Panc1 (cell line): ENCODE results near the gene ZBTB8A. TPM values are rescaled to one million over a fixed set of nuclear protein-coding genes. Genes with fewer than 3 reads are reported as not detected.
"Not testable (repeated sequence)": the region's sequence is repeated elsewhere in the genome, so short reads cannot be mapped to it uniquely, and the experiment has no call there.

Experiments used
- ATAC-seq: fragments of 200-7000 bp; cut with Tn5 transposase; 2 replicates; pipeline ENCODE4 v1.9.1; 2020; ENCODE audit warnings: mild to moderate bottlenecking, moderate library complexity
- BruUV-seq: library from RNA; stranded (reverse); fragments of 400-500 nt; replicated peaks from 2 replicates; lab custom pipeline; 2021; lab: Mats Ljungman, UMichigan
- CTCF ChIA-PET: fragments of 300-600 bp; sonication (Branson Sonifier 250); formaldehyde crosslinking; loops from one replicate; lab custom pipeline; 2022; ENCODE audit warnings: antibody characterized with exemption; lab: Charles Lee
- POLR2A ChIA-PET: fragments of 300-600 bp; sonication (Branson Sonifier 250); formaldehyde crosslinking; loops from one replicate; lab custom pipeline; 2022; ENCODE audit warnings: antibody characterized with exemption; lab: Charles Lee
- DNase-seq: peaks from one replicate; pipeline ENCODE4 v3.0.0-alpha.2; 2010; ENCODE audit warnings: low read depth, low spot score
- H3K27ac ChIP-seq: 2 replicates; pipeline ENCODE4 v1.5.1; 2011; ENCODE audit warnings: mild to moderate bottlenecking, low read length, inconsistent platforms
- H3K27me3 ChIP-seq: fragments of 200-500 bp; sonication (Bioruptor generic); 2 replicates; pipeline ENCODE4 v1.6.0; 2014; ENCODE audit warnings: low read length, inconsistent platforms; ENCODE audit not compliant: control insufficient read depth, insufficient read depth
- H3K36me3 ChIP-seq: fragments of 200-500 bp; sonication (Bioruptor generic); 2 replicates; pipeline ENCODE4 v1.5.1; 2014; ENCODE audit warnings: inconsistent platforms, mild to moderate bottlenecking, low read length, moderate library complexity; ENCODE audit not compliant: control insufficient read depth, insufficient read depth
- H3K4me1 ChIP-seq: 2 replicates; pipeline ENCODE4 v1.5.1; 2011; ENCODE audit warnings: inconsistent platforms, mild to moderate bottlenecking, low read length, moderate library complexity; ENCODE audit not compliant: control insufficient read depth, insufficient read depth
- H3K4me3 ChIP-seq, 2 experiments: 2 replicates each; pipeline ENCODE4 v1.5.1; 2011 to 2012; ENCODE audit warnings: low read depth in 2 of 2, low read length in 2 of 2, mild to moderate bottlenecking in 2 of 2, inconsistent platforms in 1 of 2, moderate library complexity in 1 of 2
- H3K9me3 ChIP-seq: fragments of 200-500 bp; sonication (Bioruptor generic); 2 replicates; pipeline ENCODE4 v1.5.1; 2014; ENCODE audit warnings: low read depth, mild to moderate bottlenecking, inconsistent platforms, low read length, moderate library complexity; ENCODE audit not compliant: control insufficient read depth, insufficient read depth
- CTCF ChIP-seq: fragments of 450-650 bp; IDR thresholded peaks from 2 replicates; pipeline ENCODE4 v1.5.1; 2017; ENCODE audit warnings: mild to moderate bottlenecking
- POLR2AphosphoS5 ChIP-seq: IDR thresholded peaks from 2 replicates; pipeline ENCODE4 v1.6.1; 2012; ENCODE audit warnings: mild to moderate bottlenecking, low read depth, low read length, moderate library complexity
- REST ChIP-seq, 2 experiments: IDR thresholded peaks; 2 replicates each; pipeline ENCODE4 v1.6.1; 2011 to 2012; ENCODE audit warnings: low read depth in 2 of 2, control low read depth in 1 of 2, low read length in 1 of 2, mild to moderate bottlenecking in 1 of 2, moderate library complexity in 1 of 2; ENCODE audit not compliant: insufficient read depth in 1 of 2
- SIN3A ChIP-seq: IDR thresholded peaks from 2 replicates; pipeline ENCODE4 v1.6.1; 2012; ENCODE audit warnings: low read depth, mild to moderate bottlenecking, low read length, moderate library complexity, borderline replicate concordance; ENCODE audit not compliant: insufficient read depth
- TCF7L2 ChIP-seq: IDR thresholded peaks from 2 replicates; pipeline ENCODE4 v1.6.1; 2011; ENCODE audit warnings: mild to moderate bottlenecking, low read depth, low read length, inconsistent platforms
- in situ Hi-C: cut with HindIII; loops from 2 replicates; pipeline ENCODE4 v1.10.0; 2016; ENCODE audit warnings: low sequenced_read_pairs, low pct_unique_long_range_greater_than_20kb
- intact Hi-C: fragments of 100-400 bp; cut with micrococcal nuclease; formaldehyde crosslinking; loops from one replicate; pipeline ENCODE4 v1.10.0; 2022; ENCODE audit not compliant: unreplicated experiment
- total RNA-seq: library from RNA; stranded (reverse); gene quantifications from one replicate; pipeline ENCODE4 v1.2.1, GENCODE V29; 2021; ENCODE audit not compliant: unreplicated experiment

ZBTB8A gene
- total RNA-seq, 1 experiment from 2014 or later = 6.5 TPM

DNA sequence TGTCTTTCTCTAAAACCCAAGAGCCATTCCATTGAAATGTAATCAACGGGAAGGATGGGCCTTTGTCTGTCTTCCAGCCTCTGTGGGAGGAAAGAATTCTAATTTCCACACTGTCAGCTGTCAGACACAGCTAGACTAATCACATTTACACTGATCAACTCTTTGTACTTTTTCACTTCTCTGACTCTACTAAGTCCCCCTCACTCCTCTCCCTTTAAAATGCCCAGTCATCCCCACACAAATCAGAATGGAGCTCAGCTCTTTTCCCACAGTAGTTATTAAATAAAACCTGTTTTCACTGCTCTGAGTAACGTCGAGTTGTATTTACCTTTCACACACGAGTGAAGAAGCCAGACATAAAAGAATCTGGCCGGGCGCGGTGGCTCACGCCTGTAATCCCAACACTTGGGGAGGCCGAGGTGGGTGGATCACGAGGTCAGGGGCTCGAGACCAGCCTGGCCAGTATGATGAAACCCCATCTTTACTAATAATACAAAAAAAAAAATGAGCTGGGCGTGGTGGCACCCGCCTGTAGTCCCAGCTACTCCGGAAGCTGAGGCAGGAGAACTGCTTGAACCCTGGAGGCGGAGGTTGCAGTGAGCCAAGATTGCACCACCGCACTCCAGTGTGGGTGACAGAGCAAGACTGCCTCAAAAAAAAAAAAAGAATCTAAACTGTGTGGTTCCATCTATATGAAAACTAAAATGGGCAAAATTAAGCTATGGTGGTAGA, 97.9 kb downstream of the ZBTB8A start:
- TF ChIP-seq POLR2AphosphoS5 (no peak), TCF7L2 (no peak), SIN3A (no peak), REST (IDR thresholded peaks at IDR 0.05; ENCODE audit: insufficient read depth in 1 of 2, low read depth in 2 of 2, low read length in 1 of 2) (no peak), CTCF (no peak)
- in situ Hi-C loops (no loop called here), intact Hi-C loops (no loop called here)
- no peak for DNase-seq
- no peak for ATAC-seq
- ChIA-PET POLR2A (interaction anchor here (0.6 kb wide), 1 partner anchor 50 kb away, joined by 5 read pairs; no protein-coding TSS in a partner anchor), CTCF (interaction anchor here (0.7 kb wide), 1 partner anchor 117 kb away, joined by 3 read pairs; no protein-coding TSS in a partner anchor)
- no TSS peak for BruUV-seq
- Histone ChIP-seq H3K27me3 (no peaks in the 10 kb centered on the region), H3K36me3 (no peaks in the 10 kb centered on the region), H3K4me3 (no peak overlapping the region), H3K4me1 (no peaks in the 10 kb centered on the region), H3K9me3 (no peaks in the 10 kb centered on the region), H3K27ac (no peak overlapping the region)

GRCh38 chr1:32639489-32640075, 100.4 kb downstream of the ZBTB8A start:
- no peaks in the 10 kb centered on the region for H3K4me1 ChIP-seq
- ATAC-seq (0 out of 2 replicates have a peak, but pooled peaks have one; percentile 51), DNase-seq (no peak)
- POLR2A ChIA-PET = no interaction called here
- CTCF ChIA-PET = no interaction called here
- no peak for TF ChIP-seq TCF7L2
- no peak for TF ChIP-seq REST (IDR thresholded peaks at IDR 0.05; ENCODE audit: insufficient read depth in 1 of 2, low read depth in 2 of 2, low read length in 1 of 2)
- TF ChIP-seq CTCF = no peak
- no peak for TF ChIP-seq SIN3A
- no peak for TF ChIP-seq POLR2AphosphoS5
- H3K4me3 ChIP-seq = no peak overlapping the region
- H3K36me3 ChIP-seq = no peaks in the 10 kb centered on the region
- in situ Hi-C loops = no loop called here
- no peak overlapping the region for H3K27ac ChIP-seq
- BruUV-seq = no TSS peak
- no peaks in the 10 kb centered on the region for H3K27me3 ChIP-seq
- intact Hi-C loops = no loop called here
- H3K9me3 ChIP-seq = no peaks in the 10 kb centered on the region

GRCh38 chr1:32642292-32642827, 103.1 kb downstream of the ZBTB8A start:
- H3K27me3 ChIP-seq, BruUV-seq, ATAC-seq, CTCF ChIA-PET, intact Hi-C loops, H3K9me3 ChIP-seq, H3K36me3 ChIP-seq, in situ Hi-C loops, DNase-seq, H3K27ac ChIP-seq, H3K4me3 ChIP-seq, H3K4me1 ChIP-seq: not testable (repeated sequence)
- POLR2A ChIA-PET = interaction anchor here (0.6 kb wide), 1 partner anchor 244 kb away, joined by 3 read pairs; no protein-coding TSS in a partner anchor
